ENCODE results near the gene PHRF1. TPM values are rescaled to one million over a fixed set of nuclear protein-coding genes. Genes with fewer than 3 reads are reported as not detected.
A peak's percentile ranks its signal among the peaks of the same experiment; 100 is the strongest.

The PHRF1 gene
- total RNA-seq, 1 donor: 27.5 TPM

GRCh38 chr11:612961-613300, 36.7 kb downstream of the PHRF1 start:
- peaks cover 10% of the 10 kb centered on the region for H3K4me1 ChIP-seq (ENCODE audit: insufficient read depth, low read length)
- H3K9me3 ChIP-seq (ENCODE audit: low read depth, low read length): no peaks in the 10 kb centered on the region
- H3K79me2 ChIP-seq (ENCODE audit: insufficient read depth, low read length): no peaks in the 10 kb centered on the region
- no peak overlapping the region for H2AFZ ChIP-seq (ENCODE audit: low read length)
- peaks cover 32% of the 10 kb centered on the region for H4K20me1 ChIP-seq (ENCODE audit: insufficient read depth, low read length)
- no peak overlapping the region for H3K4me3 ChIP-seq (ENCODE audit: insufficient read depth, low read length)
- TF ChIP-seq CTCF (IDR thresholded peaks at IDR 0.05; ENCODE audit: extremely low read depth, low read depth, low read length): no peak
- H3K27me3 ChIP-seq (ENCODE audit: insufficient read depth, low read length): no peaks in the 10 kb centered on the region
- H3K27ac ChIP-seq (ENCODE audit: low read depth, low read length): no peak overlapping the region
- H3K4me2 ChIP-seq (ENCODE audit: insufficient read depth, low read length): no peak overlapping the region
- H3K36me3 ChIP-seq (ENCODE audit: insufficient read depth, low read length): peaks cover 49% of the 10 kb centered on the region
- DNase-seq (ENCODE audit: insufficient read length, low spot score, missing footprints): no peak

GRCh38 chr11:613369-613968, 37.2 kb downstream of the PHRF1 start:
- H3K27ac ChIP-seq (ENCODE audit: low read depth, low read length): no peak overlapping the region
- H3K79me2 ChIP-seq (ENCODE audit: insufficient read depth, low read length): no peaks in the 10 kb centered on the region
- no peak overlapping the region for H3K4me2 ChIP-seq (ENCODE audit: insufficient read depth, low read length)
- no peak for TF ChIP-seq CTCF (IDR thresholded peaks at IDR 0.05; ENCODE audit: extremely low read depth, low read depth, low read length)
- peaks cover 10% of the 10 kb centered on the region for H3K4me1 ChIP-seq (ENCODE audit: insufficient read depth, low read length)
- H2AFZ ChIP-seq (ENCODE audit: low read length): no peak overlapping the region
- DNase-seq (ENCODE audit: insufficient read length, low spot score, missing footprints): peak; percentile 85
- peaks cover 44% of the 10 kb centered on the region for H3K36me3 ChIP-seq (ENCODE audit: insufficient read depth, low read length)
- H3K27me3 ChIP-seq (ENCODE audit: insufficient read depth, low read length): no peaks in the 10 kb centered on the region
- peaks cover 32% of the 10 kb centered on the region for H4K20me1 ChIP-seq (ENCODE audit: insufficient read depth, low read length)
- H3K4me3 ChIP-seq (ENCODE audit: insufficient read depth, low read length): no peak overlapping the region
- no peaks in the 10 kb centered on the region for H3K9me3 ChIP-seq (ENCODE audit: low read depth, low read length)

- peaks cover 32% of the 10 kb centered on the region for H4K20me1 ChIP-seq (ENCODE audit: insufficient read depth, low read length)
- H3K9me3 ChIP-seq (ENCODE audit: low read depth, low read length): no peaks in the 10 kb centered on the region
- peak overlapping the region; percentile 33 for H3K27ac ChIP-seq (ENCODE audit: low read depth, low read length)
- no peak overlapping the region for H2AFZ ChIP-seq (ENCODE audit: low read length)
- H3K4me3 ChIP-seq (ENCODE audit: insufficient read depth, low read length): no peak overlapping the region
- H3K4me1 ChIP-seq (ENCODE audit: insufficient read depth, low read length): peaks cover 10% of the 10 kb centered on the region
- no peaks in the 10 kb centered on the region for H3K79me2 ChIP-seq (ENCODE audit: insufficient read depth, low read length)
- H3K4me2 ChIP-seq (ENCODE audit: insufficient read depth, low read length): no peak overlapping the region
- DNase-seq (ENCODE audit: insufficient read length, low spot score, missing footprints): peak; percentile 87
- peaks cover 38% of the 10 kb centered on the region for H3K36me3 ChIP-seq (ENCODE audit: insufficient read depth, low read length)
- TF ChIP-seq CTCF (IDR thresholded peaks at IDR 0.05; ENCODE audit: extremely low read depth, low read depth, low read length): no peak
- H3K27me3 ChIP-seq (ENCODE audit: insufficient read depth, low read length): no peaks in the 10 kb centered on the region
Measured at GRCh38 chr11:614021-614622, 37.9 kb downstream of the PHRF1 start.

- H4K20me1 ChIP-seq (ENCODE audit: insufficient read depth, low read length): peaks cover 32% of the 10 kb centered on the region
- TF ChIP-seq CTCF (IDR thresholded peaks at IDR 0.05; ENCODE audit: extremely low read depth, low read depth, low read length): no peak
- H3K27me3 ChIP-seq (ENCODE audit: insufficient read depth, low read length): no peaks in the 10 kb centered on the region
- H2AFZ ChIP-seq (ENCODE audit: low read length): no peak overlapping the region
- H3K4me2 ChIP-seq (ENCODE audit: insufficient read depth, low read length): peak overlapping the region; percentile 97
- H3K4me1 ChIP-seq (ENCODE audit: insufficient read depth, low read length): peaks cover 10% of the 10 kb centered on the region
- peak overlapping the region; percentile 90 for H3K4me3 ChIP-seq (ENCODE audit: insufficient read depth, low read length)
- DNase-seq (ENCODE audit: insufficient read length, low spot score, missing footprints): peak; percentile 85
- H3K27ac ChIP-seq (ENCODE audit: low read depth, low read length): peak overlapping the region; percentile 83
- no peaks in the 10 kb centered on the region for H3K9me3 ChIP-seq (ENCODE audit: low read depth, low read length)
- H3K36me3 ChIP-seq (ENCODE audit: insufficient read depth, low read length): peaks cover 31% of the 10 kb centered on the region
- no peaks in the 10 kb centered on the region for H3K79me2 ChIP-seq (ENCODE audit: insufficient read depth, low read length)
Measured at GRCh38 chr11:614623-615503, 38.6 kb downstream of the PHRF1 start.
